Panc1 (cell line): Measurements from ENCODE around the gene CLPTM1L. TPM values are rescaled to one million over a fixed set of nuclear protein-coding genes. Genes with fewer than 3 reads are reported as not detected.

Source experiments
- ATAC-seq: fragments of 200-7000 bp; cut with Tn5 transposase; 2 replicates; pipeline ENCODE4 v1.9.1; 2020; ENCODE audit warnings: mild to moderate bottlenecking, moderate library complexity
- BruUV-seq: library from RNA; stranded (reverse); fragments of 400-500 nt; replicated peaks from 2 replicates; lab custom pipeline; 2021; lab: Mats Ljungman, UMichigan
- CTCF ChIA-PET: fragments of 300-600 bp; sonication (Branson Sonifier 250); formaldehyde crosslinking; loops from one replicate; lab custom pipeline; 2022; ENCODE audit warnings: antibody characterized with exemption; lab: Charles Lee
- POLR2A ChIA-PET: fragments of 300-600 bp; sonication (Branson Sonifier 250); formaldehyde crosslinking; loops from one replicate; lab custom pipeline; 2022; ENCODE audit warnings: antibody characterized with exemption; lab: Charles Lee
- DNase-seq: peaks from one replicate; pipeline ENCODE4 v3.0.0-alpha.2; 2010; ENCODE audit warnings: low read depth, low spot score
- H3K27ac ChIP-seq: 2 replicates; pipeline ENCODE4 v1.5.1; 2011; ENCODE audit warnings: mild to moderate bottlenecking, low read length, inconsistent platforms
- H3K27me3 ChIP-seq: fragments of 200-500 bp; sonication (Bioruptor generic); 2 replicates; pipeline ENCODE4 v1.6.0; 2014; ENCODE audit warnings: low read length, inconsistent platforms; ENCODE audit not compliant: control insufficient read depth, insufficient read depth
- H3K36me3 ChIP-seq: fragments of 200-500 bp; sonication (Bioruptor generic); 2 replicates; pipeline ENCODE4 v1.5.1; 2014; ENCODE audit warnings: inconsistent platforms, mild to moderate bottlenecking, low read length, moderate library complexity; ENCODE audit not compliant: control insufficient read depth, insufficient read depth
- H3K4me1 ChIP-seq: 2 replicates; pipeline ENCODE4 v1.5.1; 2011; ENCODE audit warnings: inconsistent platforms, mild to moderate bottlenecking, low read length, moderate library complexity; ENCODE audit not compliant: control insufficient read depth, insufficient read depth
- H3K4me3 ChIP-seq, 2 experiments: 2 replicates each; pipeline ENCODE4 v1.5.1; 2011 to 2012; ENCODE audit warnings: low read depth in 2 of 2, low read length in 2 of 2, mild to moderate bottlenecking in 2 of 2, inconsistent platforms in 1 of 2, moderate library complexity in 1 of 2
- H3K9me3 ChIP-seq: fragments of 200-500 bp; sonication (Bioruptor generic); 2 replicates; pipeline ENCODE4 v1.5.1; 2014; ENCODE audit warnings: low read depth, mild to moderate bottlenecking, inconsistent platforms, low read length, moderate library complexity; ENCODE audit not compliant: control insufficient read depth, insufficient read depth
- POLR2AphosphoS5 ChIP-seq: IDR thresholded peaks from 2 replicates; pipeline ENCODE4 v1.6.1; 2012; ENCODE audit warnings: mild to moderate bottlenecking, low read depth, low read length, moderate library complexity
- SIN3A ChIP-seq: IDR thresholded peaks from 2 replicates; pipeline ENCODE4 v1.6.1; 2012; ENCODE audit warnings: low read depth, mild to moderate bottlenecking, low read length, moderate library complexity, borderline replicate concordance; ENCODE audit not compliant: insufficient read depth
- TCF7L2 ChIP-seq: IDR thresholded peaks from 2 replicates; pipeline ENCODE4 v1.6.1; 2011; ENCODE audit warnings: mild to moderate bottlenecking, low read depth, low read length, inconsistent platforms
- in situ Hi-C: cut with HindIII; loops from 2 replicates; pipeline ENCODE4 v1.10.0; 2016; ENCODE audit warnings: low sequenced_read_pairs, low pct_unique_long_range_greater_than_20kb
- intact Hi-C: fragments of 100-400 bp; cut with micrococcal nuclease; formaldehyde crosslinking; loops from one replicate; pipeline ENCODE4 v1.10.0; 2022; ENCODE audit not compliant: unreplicated experiment
- total RNA-seq: library from RNA; stranded (reverse); gene quantifications from one replicate; pipeline ENCODE4 v1.2.1, GENCODE V29; 2021; ENCODE audit not compliant: unreplicated experiment
- TF ChIP-seq, protein P1 (sequence below): fragments of 450-650 bp; IDR thresholded peaks from 2 replicates; pipeline ENCODE4 v1.5.1; 2017; ENCODE audit warnings: mild to moderate bottlenecking
- TF ChIP-seq, protein P2 (sequence below), 2 experiments: IDR thresholded peaks; 2 replicates each; pipeline ENCODE4 v1.6.1; 2011 to 2012; ENCODE audit warnings: low read depth in 2 of 2, control low read depth in 1 of 2, low read length in 1 of 2, mild to moderate bottlenecking in 1 of 2, moderate library complexity in 1 of 2; ENCODE audit not compliant: insufficient read depth in 1 of 2

The CLPTM1L gene
- total RNA-seq, 1 experiment from 2014 or later = 188 TPM

DNA sequence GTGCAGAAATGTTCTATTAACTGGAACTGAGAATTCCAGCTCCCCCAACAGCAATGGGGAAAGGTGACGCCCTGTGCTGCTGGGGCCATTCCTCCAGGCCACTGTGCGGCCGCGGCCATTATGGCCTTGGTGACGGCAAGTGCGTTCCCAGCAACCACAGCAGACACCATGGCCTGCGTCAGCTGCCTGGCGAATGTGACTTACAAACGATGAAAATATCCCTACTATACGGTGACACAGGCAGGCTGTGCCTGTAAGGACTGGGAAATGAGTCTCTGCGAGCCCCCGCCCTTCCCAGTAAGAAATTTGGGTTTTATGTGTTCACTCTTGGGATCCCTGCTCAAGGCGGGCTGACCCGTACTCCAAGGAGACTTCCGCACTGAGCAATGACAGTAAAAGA, 20.6 kb downstream of the CLPTM1L start:
- Histone ChIP-seq H3K27me3 (no peaks in the 10 kb centered on the region), H3K36me3 (peaks cover 5% of the 10 kb centered on the region; the same call in 1 of the 2 replicates), H3K4me3 (no peak overlapping the region), H3K27ac (no peak overlapping the region), H3K9me3 (no peaks in the 10 kb centered on the region), H3K4me1 (peaks cover 5% of the 10 kb centered on the region)
- ChIA-PET CTCF (no interaction called here), POLR2A (no interaction called here)
- ATAC-seq (no peak), DNase-seq (no peak)
- in situ Hi-C loops (no loop called here), intact Hi-C loops (no loop called here)
- TF ChIP-seq, protein P1, sequence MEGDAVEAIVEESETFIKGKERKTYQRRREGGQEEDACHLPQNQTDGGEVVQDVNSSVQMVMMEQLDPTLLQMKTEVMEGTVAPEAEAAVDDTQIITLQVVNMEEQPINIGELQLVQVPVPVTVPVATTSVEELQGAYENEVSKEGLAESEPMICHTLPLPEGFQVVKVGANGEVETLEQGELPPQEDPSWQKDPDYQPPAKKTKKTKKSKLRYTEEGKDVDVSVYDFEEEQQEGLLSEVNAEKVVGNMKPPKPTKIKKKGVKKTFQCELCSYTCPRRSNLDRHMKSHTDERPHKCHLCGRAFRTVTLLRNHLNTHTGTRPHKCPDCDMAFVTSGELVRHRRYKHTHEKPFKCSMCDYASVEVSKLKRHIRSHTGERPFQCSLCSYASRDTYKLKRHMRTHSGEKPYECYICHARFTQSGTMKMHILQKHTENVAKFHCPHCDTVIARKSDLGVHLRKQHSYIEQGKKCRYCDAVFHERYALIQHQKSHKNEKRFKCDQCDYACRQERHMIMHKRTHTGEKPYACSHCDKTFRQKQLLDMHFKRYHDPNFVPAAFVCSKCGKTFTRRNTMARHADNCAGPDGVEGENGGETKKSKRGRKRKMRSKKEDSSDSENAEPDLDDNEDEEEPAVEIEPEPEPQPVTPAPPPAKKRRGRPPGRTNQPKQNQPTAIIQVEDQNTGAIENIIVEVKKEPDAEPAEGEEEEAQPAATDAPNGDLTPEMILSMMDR = no peak
- TF ChIP-seq POLR2AphosphoS5 (no peak), TCF7L2 (no peak), SIN3A (no peak)
- TF ChIP-seq, protein P2, sequence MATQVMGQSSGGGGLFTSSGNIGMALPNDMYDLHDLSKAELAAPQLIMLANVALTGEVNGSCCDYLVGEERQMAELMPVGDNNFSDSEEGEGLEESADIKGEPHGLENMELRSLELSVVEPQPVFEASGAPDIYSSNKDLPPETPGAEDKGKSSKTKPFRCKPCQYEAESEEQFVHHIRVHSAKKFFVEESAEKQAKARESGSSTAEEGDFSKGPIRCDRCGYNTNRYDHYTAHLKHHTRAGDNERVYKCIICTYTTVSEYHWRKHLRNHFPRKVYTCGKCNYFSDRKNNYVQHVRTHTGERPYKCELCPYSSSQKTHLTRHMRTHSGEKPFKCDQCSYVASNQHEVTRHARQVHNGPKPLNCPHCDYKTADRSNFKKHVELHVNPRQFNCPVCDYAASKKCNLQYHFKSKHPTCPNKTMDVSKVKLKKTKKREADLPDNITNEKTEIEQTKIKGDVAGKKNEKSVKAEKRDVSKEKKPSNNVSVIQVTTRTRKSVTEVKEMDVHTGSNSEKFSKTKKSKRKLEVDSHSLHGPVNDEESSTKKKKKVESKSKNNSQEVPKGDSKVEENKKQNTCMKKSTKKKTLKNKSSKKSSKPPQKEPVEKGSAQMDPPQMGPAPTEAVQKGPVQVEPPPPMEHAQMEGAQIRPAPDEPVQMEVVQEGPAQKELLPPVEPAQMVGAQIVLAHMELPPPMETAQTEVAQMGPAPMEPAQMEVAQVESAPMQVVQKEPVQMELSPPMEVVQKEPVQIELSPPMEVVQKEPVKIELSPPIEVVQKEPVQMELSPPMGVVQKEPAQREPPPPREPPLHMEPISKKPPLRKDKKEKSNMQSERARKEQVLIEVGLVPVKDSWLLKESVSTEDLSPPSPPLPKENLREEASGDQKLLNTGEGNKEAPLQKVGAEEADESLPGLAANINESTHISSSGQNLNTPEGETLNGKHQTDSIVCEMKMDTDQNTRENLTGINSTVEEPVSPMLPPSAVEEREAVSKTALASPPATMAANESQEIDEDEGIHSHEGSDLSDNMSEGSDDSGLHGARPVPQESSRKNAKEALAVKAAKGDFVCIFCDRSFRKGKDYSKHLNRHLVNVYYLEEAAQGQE (IDR thresholded peaks at IDR 0.05; ENCODE audit: insufficient read depth in 1 of 2, low read depth in 2 of 2, low read length in 1 of 2) = no peak
- no TSS peak for BruUV-seq

DNA sequence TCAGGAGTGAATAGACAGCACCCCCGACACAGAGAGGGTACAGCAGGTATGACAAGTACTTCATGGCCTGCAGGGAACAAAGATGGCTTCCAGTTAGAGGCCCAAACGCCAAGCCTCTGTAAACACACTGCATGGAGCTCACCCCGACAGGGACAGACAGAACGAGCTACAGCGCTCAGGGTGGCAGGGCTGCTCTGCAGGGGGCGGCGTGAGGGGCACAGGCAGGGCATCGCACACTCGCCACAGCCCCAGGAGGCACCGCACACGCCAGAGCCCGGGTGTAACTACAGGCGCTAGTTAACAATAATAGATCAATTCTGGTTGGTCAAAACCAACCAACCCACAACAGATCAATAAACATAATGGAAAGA, 21.1 kb downstream of the CLPTM1L start:
- DNase-seq = no peak
- no peak overlapping the region for H3K4me3 ChIP-seq
- H3K9me3 ChIP-seq = no peaks in the 10 kb centered on the region
- H3K27me3 ChIP-seq = no peaks in the 10 kb centered on the region
- no TSS peak for BruUV-seq
- TF ChIP-seq, protein P1 = no peak
- no peak for TF ChIP-seq TCF7L2
- no peak for TF ChIP-seq POLR2AphosphoS5
- TF ChIP-seq, protein P2 (IDR thresholded peaks at IDR 0.05; ENCODE audit: insufficient read depth in 1 of 2, low read depth in 2 of 2, low read length in 1 of 2) = no peak
- TF ChIP-seq SIN3A = no peak
- H3K27ac ChIP-seq = no peak overlapping the region
- CTCF ChIA-PET = no interaction called here
- no peak for ATAC-seq
- in situ Hi-C loops = no loop called here
- intact Hi-C loops = loop anchor here (2.0 kb wide), 1 partner anchor 29 kb away; the partner anchor contains the start of gene TERT
- H3K4me1 ChIP-seq = peaks cover 5% of the 10 kb centered on the region
- POLR2A ChIA-PET = no interaction called here
- H3K36me3 ChIP-seq = peaks cover 5% of the 10 kb centered on the region; the same call in 1 of the 2 replicates
